Measurements from ENCODE around the gene TSPY9.
"Not testable (repeated sequence)": the region's sequence is repeated elsewhere in the genome, so short reads cannot be mapped to it uniquely, and the experiment has no call there.

TSPY9 gene

DNA sequence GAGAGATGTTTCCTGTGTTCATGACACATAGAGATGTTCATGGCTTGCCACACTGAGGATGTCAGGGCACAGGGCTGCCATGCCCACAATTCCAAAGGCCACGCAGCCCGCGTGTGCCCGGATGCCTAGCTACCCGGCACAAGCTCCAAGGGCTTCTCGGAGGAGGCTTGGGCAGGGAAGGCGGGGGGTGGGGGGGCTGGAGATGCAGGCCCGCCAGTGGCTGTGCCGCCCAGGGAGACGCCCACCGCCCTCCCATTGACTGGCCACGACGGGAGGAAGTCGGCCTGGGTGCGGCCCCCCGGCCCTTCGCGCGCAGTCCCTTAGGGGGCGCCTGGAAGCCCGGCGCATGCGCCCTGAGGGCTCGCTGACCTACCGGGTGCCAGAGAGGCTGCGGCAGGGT lies at the start of gene TSPY9:
TSS of gene TSPY9 (plus strand) at position 301 of the 400 bp plus-strand sequence. CDS start at position 347, 46 bp downstream.
- DNase-seq (ENCODE audit: low spot score): not testable (repeated sequence)

DNA sequence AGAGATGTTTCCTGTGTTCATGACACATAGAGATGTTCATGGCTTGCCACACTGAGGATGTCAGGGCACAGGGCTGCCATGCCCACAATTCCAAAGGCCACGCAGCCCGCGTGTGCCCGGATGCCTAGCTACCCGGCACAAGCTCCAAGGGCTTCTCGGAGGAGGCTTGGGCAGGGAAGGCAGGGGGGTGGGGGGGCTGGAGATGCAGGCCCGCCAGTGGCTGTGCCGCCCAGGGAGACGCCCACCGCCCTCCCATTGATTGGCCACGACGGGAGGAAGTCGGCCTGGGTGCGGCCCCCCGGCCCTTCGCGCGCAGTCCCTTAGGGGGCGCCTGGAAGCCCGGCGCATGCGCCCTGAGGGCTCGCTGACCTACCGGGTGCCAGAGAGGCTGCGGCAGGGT lies 20.4 kb upstream of the TSPY9 start, which contains the start of gene TSPY1:
TSS of gene TSPY1 (plus strand) at position 301 of the 400 bp plus-strand sequence. CDS start at position 347, 46 bp downstream.
- DNase-seq (ENCODE audit: low spot score): not testable (repeated sequence)

DNA sequence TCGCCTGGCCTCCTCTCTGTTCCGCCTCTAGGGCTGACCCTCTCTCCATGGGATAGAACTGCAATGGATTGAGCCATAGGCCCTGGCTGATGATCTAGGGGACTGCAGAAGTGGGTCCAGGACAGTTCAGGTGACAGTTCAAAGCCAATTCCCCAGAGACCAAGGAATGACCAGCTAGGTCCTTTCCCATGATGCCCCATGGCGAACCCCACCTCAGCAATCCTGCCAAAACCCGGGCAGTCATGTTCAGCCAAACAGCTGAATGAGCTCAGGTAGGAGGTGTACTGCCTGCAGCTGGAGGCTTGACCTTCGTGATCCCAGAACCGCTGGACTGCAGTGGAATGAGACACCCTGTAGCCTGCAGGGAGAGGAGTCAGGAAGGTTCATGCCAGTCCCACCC lies 17.3 kb downstream of the TSPY9 start:
- not testable (repeated sequence) for DNase-seq (ENCODE audit: low spot score)

DNA sequence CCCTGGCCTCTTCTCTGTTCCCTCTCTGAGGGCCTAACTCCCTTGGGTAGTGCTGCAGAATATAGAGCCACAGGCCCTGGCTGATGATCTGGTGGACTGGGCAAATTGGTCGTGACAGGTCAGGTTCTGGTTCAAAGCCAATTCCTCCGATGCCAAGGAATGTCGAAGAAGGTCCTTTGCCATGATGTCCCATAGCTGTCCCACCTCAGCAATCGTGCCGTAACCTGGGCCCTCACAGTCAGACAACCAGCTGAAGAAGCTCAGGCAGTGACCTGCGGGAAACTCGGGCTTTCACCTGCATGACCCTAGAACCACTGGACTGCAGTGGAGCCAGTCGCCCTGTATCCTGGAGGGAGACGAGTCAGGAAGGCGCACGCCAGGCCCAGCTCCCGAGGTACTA lies 29.2 kb downstream of the TSPY9 start:
- not testable (repeated sequence) for DNase-seq (ENCODE audit: low spot score)

DNA sequence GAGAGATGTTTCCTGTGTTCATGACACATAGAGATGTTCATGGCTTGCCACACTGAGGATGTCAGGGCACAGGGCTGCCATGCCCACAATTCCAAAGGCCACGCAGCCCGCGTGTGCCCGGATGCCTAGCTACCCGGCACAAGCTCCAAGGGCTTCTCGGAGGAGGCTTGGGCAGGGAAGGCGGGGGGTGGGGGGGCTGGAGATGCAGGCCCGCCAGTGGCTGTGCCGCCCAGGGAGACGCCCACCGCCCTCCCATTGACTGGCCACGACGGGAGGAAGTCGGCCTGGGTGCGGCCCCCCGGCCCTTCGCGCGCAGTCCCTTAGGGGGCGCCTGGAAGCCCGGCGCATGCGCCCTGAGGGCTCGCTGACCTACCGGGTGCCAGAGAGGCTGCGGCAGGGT lies 40.5 kb downstream of the TSPY9 start, which contains the start of gene TSPY10:
TSS of gene TSPY10 (plus strand) at position 301 of the 400 bp plus-strand sequence. CDS start at position 347, 46 bp downstream.
- not testable (repeated sequence) for DNase-seq (ENCODE audit: low spot score)
